HG03469 (cell line): Measurements from ENCODE around the gene MED12L.
A peak's percentile ranks its signal among the peaks of the same experiment; 100 is the strongest.
"Not testable (repeated sequence)": the region's sequence is repeated elsewhere in the genome, so short reads cannot be mapped to it uniquely, and the experiment has no call there.

Source experiments
- ATAC-seq: cut with Tn5 transposase; IDR thresholded peaks from one replicate; pipeline ENCODE4 v1.9.1; 2021; ENCODE audit warnings: mild to moderate bottlenecking, moderate library complexity, moderate number of reproducible peaks; ENCODE audit not compliant: unreplicated experiment

Gene MED12L

GRCh38 chr3:151236316-151236715 lies 150.9 kb downstream of the MED12L start:
- no peak for ATAC-seq

GRCh38 chr3:151236736-151237135 lies 151.3 kb downstream of the MED12L start:
- ATAC-seq = no peak

- not testable (repeated sequence) for ATAC-seq
Measured at GRCh38 chr3:151242006-151242405, 156.5 kb downstream of the MED12L start.

DNA sequence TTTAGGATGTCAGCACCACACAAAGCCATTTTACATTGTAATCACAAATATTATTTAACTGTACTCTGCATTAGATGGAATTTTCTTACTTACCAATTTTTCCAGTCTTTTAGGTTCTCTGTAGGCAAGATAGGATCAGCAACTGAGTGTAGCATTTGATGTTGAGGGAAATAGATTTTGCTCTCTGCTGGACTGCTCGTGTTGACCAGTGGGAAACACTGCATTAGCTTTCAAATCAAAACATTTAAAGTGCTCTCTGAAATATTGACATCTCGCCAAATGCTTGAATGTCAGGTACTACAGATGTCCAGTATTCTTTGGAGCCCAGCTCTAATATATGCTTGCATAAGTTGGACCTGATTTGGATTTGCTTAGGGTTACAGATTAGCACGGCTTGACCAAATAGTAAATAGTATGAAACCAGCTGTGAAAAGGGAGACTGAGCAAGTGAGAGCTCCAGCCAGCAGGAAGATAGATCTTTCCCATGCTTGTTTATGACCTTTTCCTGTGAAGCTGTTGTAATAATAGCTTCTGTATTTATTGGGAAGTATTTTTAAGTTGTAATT lies 163.4 kb downstream of the MED12L start:
- no peak for ATAC-seq

DNA sequence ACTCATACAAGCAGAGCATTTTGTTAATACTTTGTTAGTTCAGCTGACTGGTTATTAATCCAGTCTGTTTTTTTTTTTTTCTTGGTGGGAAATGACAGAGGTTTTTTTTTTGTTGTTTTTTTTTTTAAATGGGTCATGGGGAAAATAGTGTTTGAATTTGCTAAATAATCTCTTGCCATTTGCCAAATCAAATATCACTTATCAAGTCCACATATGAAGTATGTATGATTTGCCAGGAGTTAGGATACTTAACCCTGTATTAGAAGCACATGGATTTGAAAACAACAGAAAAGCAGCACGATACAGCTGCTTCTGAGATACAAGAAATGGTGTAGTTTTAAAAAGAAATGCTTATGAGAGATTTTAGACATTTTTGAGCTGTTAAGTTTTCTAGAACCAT lies 171.3 kb downstream of the MED12L start:
- no peak for ATAC-seq

DNA sequence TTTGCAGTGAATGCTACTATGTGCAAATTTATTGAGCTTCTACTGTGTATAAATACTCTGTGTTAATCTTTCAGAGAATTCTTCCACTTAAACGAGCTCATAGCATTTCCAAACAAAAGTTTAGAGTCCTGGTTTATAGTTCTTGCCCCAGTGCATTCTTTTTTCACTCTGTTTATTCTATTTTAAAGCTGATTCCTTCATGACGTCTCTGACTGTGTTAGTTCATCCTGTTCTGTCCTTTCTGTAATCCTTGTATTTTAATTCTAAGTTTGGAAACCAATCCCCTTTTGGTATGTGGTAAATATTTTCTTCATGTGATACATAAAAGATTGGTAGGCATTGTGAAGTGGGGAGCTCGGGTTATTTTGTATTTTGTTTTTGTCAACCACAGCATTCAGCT lies 174.2 kb downstream of the MED12L start:
- no peak for ATAC-seq

GRCh38 chr3:151262871-151263525 lies 177.5 kb downstream of the MED12L start:
- ATAC-seq = no peak

DNA sequence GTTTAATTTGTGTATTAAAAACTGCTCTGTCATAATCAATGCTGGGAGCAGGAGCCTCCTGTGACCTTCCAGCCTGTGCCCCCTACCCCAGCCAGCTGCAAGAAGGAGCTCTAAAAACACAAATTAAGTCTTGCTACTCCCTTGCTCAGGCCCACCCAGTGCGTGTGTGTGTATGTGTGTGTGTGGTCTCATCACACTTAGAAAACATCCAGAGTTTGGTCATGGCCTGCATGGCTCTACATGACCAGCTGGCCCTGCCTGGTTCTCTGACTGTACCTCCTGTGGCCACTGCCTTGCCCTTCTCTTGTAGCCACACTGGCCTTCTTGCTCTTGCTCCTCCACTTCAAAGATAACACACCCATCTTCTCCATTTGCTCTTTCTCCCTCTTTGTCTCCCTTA lies 179.1 kb downstream of the MED12L start:
- no peak for ATAC-seq

DNA sequence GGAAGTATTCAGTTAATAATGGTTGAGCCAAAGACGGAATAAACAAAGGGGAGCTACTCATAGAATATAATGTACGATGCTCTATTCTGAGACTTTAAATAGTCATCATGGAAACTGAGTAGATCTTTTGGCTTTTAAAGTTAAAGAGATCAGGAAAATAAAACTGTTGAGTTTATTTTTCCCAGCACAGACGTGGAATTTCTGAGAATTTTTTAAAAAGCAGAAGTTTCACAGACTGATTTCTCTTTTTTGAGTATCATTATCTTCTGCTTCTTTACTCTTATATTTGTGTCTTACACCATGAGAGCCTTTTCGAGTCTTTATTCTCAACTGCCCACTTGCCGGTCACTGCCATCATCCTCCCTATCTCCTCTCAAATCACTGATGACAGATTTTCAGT lies 179.7 kb downstream of the MED12L start:
- ATAC-seq = no peak

DNA sequence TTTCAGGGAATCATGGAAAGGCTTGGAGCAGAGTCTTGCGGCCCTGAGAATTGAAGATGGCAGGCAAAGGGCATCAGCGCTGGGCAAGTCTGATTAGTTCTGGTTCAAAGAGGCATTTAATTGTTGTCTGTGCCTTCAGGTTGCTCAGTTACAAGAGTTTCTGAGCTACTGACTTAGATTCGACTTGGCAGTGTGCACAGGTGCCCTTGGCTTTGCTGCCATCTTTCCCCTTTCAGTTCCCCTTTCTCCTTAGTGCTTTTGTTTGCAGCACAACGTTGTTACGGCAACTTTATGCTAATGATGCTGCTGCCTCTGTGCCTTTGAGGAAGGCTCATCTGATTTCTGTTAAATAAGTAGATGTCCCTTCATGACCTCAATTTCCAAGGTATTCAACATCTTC lies 180.4 kb downstream of the MED12L start:
- ATAC-seq = peak; percentile 94

- no peak for ATAC-seq
Measured at GRCh38 chr3:151267066-151267465, 181.6 kb downstream of the MED12L start.

GRCh38 chr3:151268267-151269235 lies 183.1 kb downstream of the MED12L start:
- ATAC-seq = peak; percentile 39

GRCh38 chr3:151269631-151270030 lies 184.2 kb downstream of the MED12L start:
- ATAC-seq = no peak

- ATAC-seq = no peak
Measured at GRCh38 chr3:151275091-151275490, 189.6 kb downstream of the MED12L start.

GRCh38 chr3:151276038-151276686 lies 190.7 kb downstream of the MED12L start:
- peak; percentile 12 for ATAC-seq

DNA sequence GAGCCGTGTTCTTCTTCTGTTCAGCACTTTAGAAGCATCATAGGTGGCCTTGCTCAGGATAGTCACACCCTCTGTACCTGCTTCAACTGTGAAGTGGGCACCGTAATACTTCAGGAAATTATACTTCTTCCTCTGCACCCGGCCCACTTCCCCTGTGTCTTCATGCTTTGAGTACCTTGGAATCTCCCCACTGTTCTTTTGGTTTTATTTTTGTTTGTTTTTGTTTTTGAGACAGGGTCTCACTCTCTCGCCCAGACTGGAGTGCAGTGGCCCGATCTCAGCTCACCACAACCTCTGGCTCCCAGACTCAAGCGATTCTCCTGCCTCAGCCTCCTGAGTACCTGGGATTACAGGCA lies 191.2 kb downstream of the MED12L start:
- peak; percentile 47 for ATAC-seq

DNA sequence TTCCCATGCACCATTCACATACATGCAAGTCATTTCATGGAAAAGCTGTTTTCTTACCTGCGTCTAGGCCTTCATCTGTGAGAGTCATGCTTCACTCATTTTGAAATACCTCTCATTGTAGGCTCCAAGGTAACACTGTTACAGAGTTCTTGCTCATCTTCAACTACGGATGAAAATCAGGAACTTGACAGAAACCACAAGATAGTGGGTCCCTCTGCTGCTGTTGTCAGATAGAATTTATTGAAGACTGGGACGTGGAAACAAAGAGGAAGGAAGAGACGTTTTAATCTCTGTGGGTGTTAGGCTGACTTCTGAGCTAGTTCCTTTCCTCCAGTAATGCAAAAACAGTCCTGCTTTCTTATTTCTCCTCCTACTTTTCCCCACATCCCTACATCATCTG lies 192.8 kb downstream of the MED12L start, which contains the start of gene P2RY14:
Gene P2RY14 (minus strand): TSS at position 313 of the 400 bp plus-strand sequence. CDS start 64,226 bp downstream, outside the sequence.
- no peak for ATAC-seq

DNA sequence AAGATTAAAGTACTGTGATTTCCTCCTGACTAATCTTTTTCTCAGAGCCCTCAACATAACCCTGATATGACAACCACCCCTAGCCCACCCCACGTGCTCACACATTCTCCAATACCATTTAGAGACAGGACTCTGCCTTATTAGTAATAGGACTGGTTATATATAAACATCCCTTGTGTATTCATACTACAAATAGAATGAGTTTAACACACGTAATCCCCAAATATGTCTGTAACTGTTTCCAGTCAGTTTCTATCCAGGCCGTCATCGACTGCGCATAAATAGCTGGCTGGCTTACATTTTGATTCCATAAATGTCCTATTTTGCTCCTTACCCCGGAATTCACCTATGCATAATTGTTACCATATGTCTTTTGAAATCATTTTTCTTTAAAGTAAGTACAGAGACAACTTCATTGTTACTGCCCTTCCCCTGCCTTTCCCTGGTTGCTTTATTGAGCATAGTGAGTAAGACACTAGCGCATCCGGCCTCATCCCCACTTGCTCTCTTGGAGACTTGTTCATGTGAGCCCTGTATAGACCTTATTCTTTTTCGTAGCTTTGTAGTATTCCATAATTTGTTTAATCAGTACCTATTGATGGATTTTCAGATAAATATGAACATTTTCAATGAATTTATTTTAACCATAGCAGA lies 196.3 kb downstream of the MED12L start:
- ATAC-seq = no peak

- no peak for ATAC-seq
Measured at GRCh38 chr3:151282921-151283320, 197.5 kb downstream of the MED12L start.

GRCh38 chr3:151283387-151283786 lies 197.9 kb downstream of the MED12L start:
- ATAC-seq = no peak
